ENCODE measurements around the gene GPR15LG.

GPR15LG gene

GRCh38 chr10:84217746-84218145 lies 44.1 kb downstream of the GPR15LG start:
- DNase-seq, result no peak

- no peak for DNase-seq
Observed at GRCh38 chr10:84221916-84222315, 48.3 kb downstream of the GPR15LG start.

GRCh38 chr10:84224411-84225028 lies 50.9 kb downstream of the GPR15LG start:
- no peak for DNase-seq

- DNase-seq, result no peak
Observed at GRCh38 chr10:84225427-84226173, 52.0 kb downstream of the GPR15LG start, which contains the start of gene LRIT2. TSS of gene LRIT2 (minus strand) at chr10:84225544. CDS start at chr10:84225520, 24 bp downstream.

GRCh38 chr10:84226616-84227015 lies 53.0 kb downstream of the GPR15LG start:
- no peak for DNase-seq

- DNase-seq, result no peak
Observed at GRCh38 chr10:84227810-84228209, 54.2 kb downstream of the GPR15LG start.

- DNase-seq, result no peak
Observed at GRCh38 chr10:84230359-84230758, 56.8 kb downstream of the GPR15LG start.

GRCh38 chr10:84232376-84232775 lies 58.8 kb downstream of the GPR15LG start:
- no peak for DNase-seq

GRCh38 chr10:84233940-84234339 lies 60.3 kb downstream of the GPR15LG start:
- DNase-seq, result no peak

- no peak for DNase-seq
Observed at GRCh38 chr10:84234479-84234878, 60.9 kb downstream of the GPR15LG start.

Measured in activated CD4-positive, alpha-beta T cell treated with anti-CD3 and anti-CD28 coated beads, Interleukin-2, amount 50 U/mL, for 4 hours (primary cell).